ENCODE data around the gene CRNN. TPM values are rescaled to one million over a fixed set of nuclear protein-coding genes. Genes with fewer than 3 reads are reported as not detected.

The CRNN gene
- total RNA-seq, 1 donor from 2014 or later, result not detected

DNA sequence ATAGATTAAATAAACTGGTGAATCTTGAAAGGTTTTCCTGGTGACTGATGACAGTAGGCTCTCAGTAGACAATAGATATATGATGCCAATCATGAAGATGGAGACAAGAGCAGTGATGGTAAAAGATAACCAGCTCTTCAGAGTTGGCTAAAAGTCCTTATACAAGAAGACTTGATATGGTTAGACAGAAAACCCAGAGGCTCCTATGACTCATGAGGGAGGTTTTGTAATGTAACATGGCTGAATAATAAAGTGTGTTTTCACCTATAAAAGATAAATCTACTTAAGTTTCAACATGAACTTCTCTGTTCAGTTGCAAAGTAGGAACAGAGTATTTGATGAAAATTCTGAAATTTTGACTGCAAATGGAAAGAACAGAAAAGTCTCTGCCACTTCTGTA, 12.7 kb upstream of the CRNN start:
- no peak for DNase-seq (ENCODE audit: low spot score)
- no peak for ATAC-seq

DNA sequence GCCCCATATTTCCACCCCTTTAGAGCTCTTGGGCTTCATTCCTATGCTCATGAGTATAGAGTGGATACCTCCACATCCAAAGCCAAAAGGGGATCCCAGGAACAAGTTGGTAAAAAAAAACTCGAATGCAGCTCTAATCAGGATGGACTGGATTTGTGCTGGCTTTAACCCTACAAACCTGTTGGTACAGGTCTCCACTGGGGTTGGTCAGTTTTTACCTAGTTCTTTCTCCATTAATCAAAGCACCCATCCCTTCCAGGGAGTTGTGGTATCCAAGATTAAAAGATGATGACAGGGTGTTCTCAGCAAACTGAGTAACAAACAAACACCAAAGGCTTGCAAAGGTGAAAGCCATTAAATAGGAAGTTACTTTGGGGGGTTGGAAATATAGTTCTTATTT, 5.9 kb upstream of the CRNN start:
- ATAC-seq (no peak), DNase-seq (ENCODE audit: low spot score) (no peak)

- ATAC-seq (no peak), DNase-seq (ENCODE audit: low spot score) (no peak)
These were observed 1.6 kb upstream of the CRNN start for GRCh38 chr1:152415454-152416227.

DNA sequence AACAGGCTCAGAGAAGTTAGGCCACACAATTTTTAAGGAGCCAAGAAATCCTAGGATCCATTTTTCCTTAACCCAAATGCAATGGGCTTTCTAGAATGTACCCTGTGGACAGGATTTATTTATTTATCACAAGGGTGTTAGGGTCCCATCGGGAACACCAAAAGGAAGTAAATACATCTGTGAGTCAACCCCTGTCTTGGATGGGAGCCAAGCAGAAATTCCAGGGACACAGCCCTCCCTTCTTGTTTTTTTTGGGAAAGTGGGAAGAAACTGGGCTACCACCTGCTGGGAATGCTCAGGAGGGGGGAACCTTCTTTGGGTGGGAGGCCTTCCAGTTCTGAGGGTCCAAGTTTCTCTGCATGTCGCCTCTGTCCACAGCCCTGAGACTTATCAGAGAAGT, 1.3 kb downstream of the CRNN start:
- ATAC-seq, result no peak
- no peak for DNase-seq (ENCODE audit: low spot score)

DNA sequence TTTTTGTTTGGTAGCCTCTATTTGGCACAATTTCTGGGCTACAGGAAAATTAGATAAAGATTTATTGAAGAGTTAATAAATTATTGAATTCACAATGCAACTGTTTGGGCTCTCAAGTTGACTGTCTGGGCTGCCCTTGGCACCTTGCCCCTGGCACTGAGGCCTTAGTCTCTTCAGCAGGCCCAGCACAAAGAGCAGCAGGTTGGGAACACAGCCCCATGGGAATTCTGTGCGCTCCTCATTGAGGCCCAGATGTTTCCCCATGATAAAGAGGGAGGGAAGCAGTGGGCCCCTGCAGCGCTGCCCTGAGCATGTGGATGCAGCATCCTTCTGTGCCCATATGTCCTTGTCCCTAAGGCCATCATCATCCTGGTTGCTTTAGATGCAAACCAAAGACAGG, 2.9 kb downstream of the CRNN start:
- ATAC-seq, result peak; percentile 68
- DNase-seq (ENCODE audit: low spot score), result peak; percentile 49

DNA sequence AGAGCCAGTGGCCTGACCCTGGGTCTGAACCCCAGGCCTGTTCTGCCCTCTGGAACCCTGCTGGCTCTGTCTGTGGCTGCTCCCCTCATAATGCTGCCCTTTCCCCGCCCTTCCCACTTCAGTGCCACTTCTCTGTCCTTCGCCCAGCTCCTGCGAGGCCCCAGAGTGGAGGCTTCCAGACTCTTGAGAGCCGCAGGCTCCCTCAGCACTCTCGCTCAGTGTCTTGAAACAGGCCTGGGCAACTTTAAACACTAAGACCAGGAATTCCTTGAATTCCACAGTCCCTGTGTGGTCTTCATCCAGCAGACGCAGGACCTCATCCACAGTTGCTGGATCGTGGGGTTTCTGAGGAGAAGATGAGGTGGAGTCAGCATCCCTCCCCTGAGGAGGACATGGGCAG, 3.5 kb downstream of the CRNN start:
- DNase-seq (ENCODE audit: low spot score), result no peak
- ATAC-seq, result no peak

- no peak for DNase-seq (ENCODE audit: low spot score)
- ATAC-seq, result no peak
These were observed 4.0 kb downstream of the CRNN start for GRCh38 chr1:152410028-152410427.

DNA sequence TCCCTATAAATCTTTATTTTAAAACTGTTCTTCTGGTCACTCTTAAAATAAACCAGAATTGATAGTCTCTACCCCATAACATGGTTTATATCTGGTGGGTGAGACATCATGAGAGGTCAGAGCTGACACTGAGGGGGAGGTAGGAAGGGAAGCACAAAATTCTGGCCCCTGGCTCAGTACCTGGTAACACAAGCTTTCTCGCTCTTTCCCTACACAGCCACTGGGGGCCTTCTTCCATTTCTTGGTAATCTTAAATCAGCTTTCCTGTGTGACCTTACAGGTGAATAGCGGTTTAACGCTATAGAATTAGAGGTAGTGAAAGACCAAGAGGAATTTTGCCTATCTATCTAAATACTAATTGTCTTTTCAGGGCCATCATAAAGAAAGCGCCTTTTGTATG, 5.4 kb downstream of the CRNN start:
- ATAC-seq, result no peak
- no peak for DNase-seq (ENCODE audit: low spot score)

- ATAC-seq (peak; percentile 73), DNase-seq (ENCODE audit: low spot score) (no peak)
These were observed 15.0 kb downstream of the CRNN start for GRCh38 chr1:152398812-152399698.

DNA sequence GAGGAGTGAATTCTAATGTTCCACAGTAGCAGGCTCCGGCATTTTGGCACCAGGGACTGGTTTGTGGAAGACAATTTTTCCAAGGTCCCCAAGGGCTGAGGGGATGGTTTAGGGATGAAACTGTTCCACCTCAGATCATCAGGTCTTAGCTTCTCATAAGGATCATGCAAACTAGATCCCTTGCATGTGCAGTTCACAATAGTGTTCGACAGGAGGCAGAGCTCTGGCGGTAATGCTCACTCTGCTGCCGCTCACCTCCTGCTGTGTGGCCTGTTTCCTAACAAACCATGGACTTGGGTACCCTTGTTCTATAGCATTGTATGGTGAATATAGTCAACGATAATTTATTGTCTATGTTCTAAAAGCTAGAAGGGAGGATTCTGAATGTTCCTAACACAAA, 16.6 kb downstream of the CRNN start:
- ATAC-seq (no peak), DNase-seq (ENCODE audit: low spot score) (no peak)

- no peak for ATAC-seq
These were observed 19.9 kb downstream of the CRNN start for GRCh38 chr1:152394151-152394550.

DNA sequence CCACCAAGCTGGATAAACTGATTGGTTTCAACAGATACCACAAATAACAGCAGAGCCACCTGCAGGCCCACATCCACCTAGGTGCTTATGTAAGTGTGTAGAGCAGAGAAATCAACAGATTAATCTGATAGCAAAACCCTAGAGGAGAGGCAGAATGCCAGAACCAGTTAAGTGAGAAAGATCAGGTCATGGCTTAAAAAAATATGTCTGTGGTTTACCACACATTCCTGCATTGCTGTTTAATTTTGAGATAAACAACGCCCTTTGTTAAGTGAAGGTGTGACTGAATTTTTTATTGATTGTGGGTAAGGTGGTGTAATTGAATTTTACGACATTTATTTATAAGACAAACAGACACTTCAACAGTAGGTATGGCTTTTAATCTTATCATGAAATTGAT, 21.2 kb downstream of the CRNN start:
- no peak for DNase-seq (ENCODE audit: low spot score)
- ATAC-seq, result no peak

More at GRCh38 chr1:152394151-152394550, 19.9 kb downstream of the CRNN start:
- DNase-seq (ENCODE audit: low spot score), result no peak

GRCh38 chr1:152388889-152389288, 25.2 kb downstream of the CRNN start:
- ATAC-seq (no peak), DNase-seq (ENCODE audit: low spot score) (no peak)

DNA sequence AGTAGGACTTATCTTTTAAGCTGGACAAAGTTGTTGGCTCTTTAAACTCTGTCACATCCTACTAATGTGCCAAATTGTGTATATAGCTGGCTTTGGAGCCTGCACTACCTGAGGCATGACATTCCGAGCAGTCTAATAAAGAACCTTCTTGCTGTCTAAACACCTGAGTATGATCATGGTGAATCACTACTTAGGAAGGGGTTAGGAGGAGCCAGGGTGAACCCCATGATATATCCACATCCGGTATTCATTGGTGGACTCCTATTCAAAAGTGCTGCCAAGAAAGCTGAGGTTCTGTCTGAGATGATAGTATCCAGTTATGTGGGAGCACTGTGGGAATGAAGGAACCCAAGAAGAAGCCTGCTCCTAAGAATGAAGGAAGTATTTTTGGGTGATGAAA, 27.1 kb downstream of the CRNN start:
- DNase-seq (ENCODE audit: low spot score) (no peak), ATAC-seq (no peak)

DNA sequence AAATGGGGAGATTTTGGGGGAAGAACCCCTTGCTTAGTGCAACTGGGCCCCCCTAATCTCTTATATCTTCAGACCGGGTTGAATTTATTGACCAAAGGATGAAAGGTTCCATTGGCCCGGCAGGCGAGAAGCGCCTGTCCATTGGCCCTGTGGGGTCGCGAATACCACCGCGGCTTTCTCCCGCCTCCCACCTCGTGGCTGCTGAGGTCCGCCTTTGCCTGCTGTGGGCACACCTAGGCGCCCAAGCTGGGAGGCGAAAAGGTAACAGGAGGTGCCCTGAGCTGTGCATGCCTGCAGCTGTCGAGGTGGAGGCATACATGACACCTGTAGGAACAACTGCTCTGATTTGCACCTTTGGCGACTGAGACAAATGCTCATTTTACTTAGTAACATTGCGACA, 33.1 kb downstream of the CRNN start:
- ATAC-seq (no peak), DNase-seq (ENCODE audit: low spot score) (no peak)

DNA sequence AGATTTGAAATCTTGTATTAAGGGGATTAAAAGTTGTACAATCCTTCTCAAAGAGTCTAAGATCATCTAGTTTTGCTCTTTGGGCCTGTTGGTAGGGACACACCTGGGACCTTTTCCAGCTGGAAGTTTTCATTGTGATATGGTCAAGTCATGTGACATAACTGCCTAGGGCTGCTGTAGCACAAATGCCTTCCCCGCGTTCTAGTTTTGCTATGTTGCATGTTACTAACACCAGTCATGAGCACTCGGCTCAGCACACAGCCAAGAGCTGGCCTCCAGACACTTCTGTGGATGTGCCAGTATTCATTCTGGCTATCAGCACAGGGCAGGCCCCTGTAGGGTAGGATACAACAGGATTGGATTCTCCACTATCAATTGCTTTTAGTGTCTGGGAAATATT, 39.6 kb downstream of the CRNN start:
- DNase-seq (ENCODE audit: low spot score) (no peak), ATAC-seq (no peak)

DNA sequence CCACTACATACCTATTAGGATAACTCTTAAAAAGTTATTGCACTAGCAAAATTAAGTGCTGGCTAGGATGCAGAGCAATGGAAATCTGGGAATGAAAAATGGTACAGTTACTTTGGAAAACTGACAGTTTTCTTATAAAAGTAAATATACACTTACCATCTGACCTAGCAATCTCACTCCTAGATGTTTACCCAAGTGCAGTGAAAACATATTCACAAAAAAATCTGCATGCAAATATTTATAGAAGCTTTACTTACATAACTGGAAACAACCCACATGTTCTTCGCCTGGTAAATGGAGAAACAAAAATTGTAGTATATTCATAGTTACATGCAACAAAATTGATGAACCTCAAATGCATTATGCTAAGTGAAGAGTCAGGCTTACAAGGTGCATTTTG, 41.4 kb downstream of the CRNN start:
- DNase-seq (ENCODE audit: low spot score) (no peak), ATAC-seq (no peak)

DNA sequence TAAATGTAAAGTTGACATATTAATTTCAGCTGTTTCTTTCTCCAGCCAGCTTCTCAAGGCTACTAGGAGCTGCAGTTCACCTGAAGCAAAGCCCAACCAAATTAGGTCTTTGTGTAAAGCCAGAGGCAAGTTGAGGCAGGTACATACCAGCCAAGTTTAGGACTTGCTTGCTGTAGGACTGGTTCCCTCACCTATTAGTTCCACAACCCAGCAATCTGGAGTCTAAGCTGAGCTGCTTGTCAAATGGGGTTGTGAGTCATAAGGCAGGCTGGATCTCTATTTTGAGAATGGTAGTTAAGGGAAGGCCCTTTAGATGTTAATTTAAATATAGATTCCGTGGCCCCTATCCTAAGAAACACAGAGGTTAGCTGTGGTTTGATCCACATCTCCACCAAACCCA, 46.6 kb downstream of the CRNN start:
- no peak for DNase-seq (ENCODE audit: low spot score)
- ATAC-seq, result no peak

- DNase-seq (ENCODE audit: low spot score), result no peak
- no peak for ATAC-seq
These were observed 54.2 kb downstream of the CRNN start, which contains the start of gene FLG2 for GRCh38 chr1:152359906-152360305. Gene FLG2 (minus strand): TSS chr1:152360006. CDS start chr1:152358884, 1,122 bp downstream.
